Aorta (tissue), 5 donors: ENCODE data around the gene CCDC61. TPM values are rescaled to one million over a fixed set of nuclear protein-coding genes. Genes with fewer than 3 reads are reported as not detected.

Source experiments
- ATAC-seq: fragments of 200-7000 bp; cut with Tn5 transposase; one replicate; pipeline ENCODE4 v1.9.1; 2022; ENCODE audit warnings: moderate library complexity; ENCODE audit not compliant: low FRiP score
- DNase-seq, 2 donors: peaks; one replicate each; pipeline ENCODE4 v3.0.0-alpha.2; 2020
- H3K27ac ChIP-seq, 2 donors: one replicate each; pipeline ENCODE4 v1.5.1; 2013; ENCODE audit warnings: low read length in 2 of 2, mild to moderate bottlenecking in 2 of 2, moderate library complexity in 2 of 2, control low read depth in 1 of 2, inconsistent platforms in 1 of 2, low read depth in 1 of 2
- H3K27me3 ChIP-seq, 2 donors: one replicate each; pipeline ENCODE4 v1.6.1; 2013; ENCODE audit warnings: control low read depth in 1 of 2, low read length in 1 of 2, mild to moderate bottlenecking in 1 of 2, moderate library complexity in 1 of 2; ENCODE audit not compliant: insufficient read depth in 2 of 2, control insufficient read depth in 1 of 2
- H3K36me3 ChIP-seq, 2 donors: one replicate each; pipeline ENCODE4 v1.6.1; 2013; ENCODE audit warnings: control low read depth in 1 of 2, low read length in 1 of 2, mild to moderate bottlenecking in 1 of 2; ENCODE audit not compliant: insufficient read depth in 2 of 2, control insufficient read depth in 1 of 2
- H3K4me1 ChIP-seq, 2 donors: one replicate each; pipeline ENCODE4 v1.6.1; 2013; ENCODE audit warnings: low read length in 2 of 2, control low read depth in 1 of 2, mild to moderate bottlenecking in 1 of 2, moderate library complexity in 1 of 2; ENCODE audit not compliant: insufficient read depth in 2 of 2, control insufficient read depth in 1 of 2
- H3K4me3 ChIP-seq, 2 donors: one replicate each; pipeline ENCODE4 v1.5.1; 2013; ENCODE audit warnings: low read length in 2 of 2, control low read depth in 1 of 2, mild to moderate bottlenecking in 1 of 2
- H3K9me3 ChIP-seq: one replicate; pipeline ENCODE4 v1.6.1; 2013; ENCODE audit warnings: mild to moderate bottlenecking, low read length; ENCODE audit not compliant: control insufficient read depth
- WGBS, 2 donors: extraction: QIAGEN DNeasy Blood & Tissue Kit; methylation state at CpG; one replicate each; pipeline ENCODE4 v1.1.7; 2013; 5-methylcytosine and 5-hydroxymethylcytosine counted together
- intact Hi-C, 2 donors: fragments of 100-400 bp; cut with DNase I; formaldehyde crosslinking; loops; one replicate each; pipeline versions ENCODE4 v1.14.2 to v1.15.0; 2022
- long read RNA-seq, 2 donors: library from polyadenylated mRNA; unstranded; transcript quantifications; one replicate each; pipeline ENCODE4 v2.0.0, GENCODE V29; 2020 to 2021
- polyA plus RNA-seq, 2 donors: library from polyadenylated mRNA; stranded (reverse); fragments of 200-250 nt; gene quantifications; one replicate each; pipeline ENCODE4 v1.2.3, GENCODE V29; 2013
- total RNA-seq, 2 donors: library from RNA; stranded (reverse); fragmentation: NEBNext Ultra II Directional; extraction: Animal tissue kit (Norgen Biotek cat#: 25700); gene quantifications; one replicate each; pipeline ENCODE4 v1.2.1, GENCODE V29; 2021
- donor health status: healthy with polysubstance abuse.
- donor health status: Bipolar disorder and iron deficiency.
- donor health status: DM: no; HTN: no; CAD: no.
- donor health status: DM: no; HTN: no; CAD: no.
- donor health status: DM: yes; HTN: yes; CAD: no.

CCDC61 gene
- total RNA-seq, result 10 to 100 TPM; 11.7 to 24.0 TPM
- 10 to 100 TPM in 1 of 2 donors, under 1 TPM in 1; 0.50 to 19.4 TPM for polyA plus RNA-seq
- long read RNA-seq, donor 1, partial matches to known transcripts, result 1 of 1 reads
- long read RNA-seq, donor 1, other reads (novel, unspliced or antisense), result 0 of 1 reads
- long read RNA-seq, donor 2, transcript CCDC61-204 (14 exons, 1,817 nt), result major isoform, 5 of 11 reads
- long read RNA-seq, donor 2, partial matches to known transcripts, result 4 of 11 reads
- long read RNA-seq, donor 2, other reads (novel, unspliced or antisense), result 2 of 11 reads

- peak; percentile 96 for DNase-seq
- Histone ChIP-seq H3K4me3 (peak within 1 kb of the TSS; percentile 41 to 66), H3K9me3 (no peaks in the 10 kb centered on the region), H3K27me3 (no peaks in the 10 kb centered on the region), H3K4me1 (no peaks in the 10 kb centered on the region), H3K27ac (peak within 1 kb of the TSS in 1 of 2 donors; percentile 59), H3K36me3 (no peaks in the 10 kb centered on the region)
- intact Hi-C loops, result no loop called here
- peak; percentile 99 for ATAC-seq
- WGBS, 2 donors, result 0% methylated on average over 34 of the region's 34 CpGs
Observed at GRCh38 chr19:45994998-45995714, at the start of gene CCDC61. Gene CCDC61, plus strand, starts transcription at chr19:45995467. Its CDS starts 7,552 bp downstream, at chr19:46003019.

- 92% methylated on average over 1 of the region's 1 CpG for WGBS, 2 donors
- intact Hi-C loops, result no loop called here
Observed at GRCh38 chr19:45947926-45948325, 47.3 kb upstream of the CCDC61 start.

GRCh38 chr19:45952341-45952685 is 43.0 kb upstream of the CCDC61 start:
- H3K4me1 ChIP-seq, result no peaks in the 10 kb centered on the region
- no peak for ATAC-seq
- intact Hi-C loops, result no loop called here

More at GRCh38 chr19:45947926-45948325, 47.3 kb upstream of the CCDC61 start:
- ATAC-seq (no peak), DNase-seq (no peak)
- H3K4me3 ChIP-seq, result no peak overlapping the region
- H3K27me3 ChIP-seq, result no peaks in the 10 kb centered on the region
- no peaks in the 10 kb centered on the region for H3K36me3 ChIP-seq
- H3K4me1 ChIP-seq, result no peaks in the 10 kb centered on the region
- H3K27ac ChIP-seq, result no peak overlapping the region
- H3K9me3 ChIP-seq, result no peaks in the 10 kb centered on the region

GRCh38 chr19:45952686-45953505 is 42.4 kb upstream of the CCDC61 start:
- ATAC-seq (no peak), DNase-seq (peak; percentile 60 to 86)
- H3K4me3 ChIP-seq, result no peak overlapping the region
- intact Hi-C loops, result no loop called here
- H3K9me3 ChIP-seq, result no peaks in the 10 kb centered on the region
- no peaks in the 10 kb centered on the region for H3K27me3 ChIP-seq
- no peaks in the 10 kb centered on the region for H3K36me3 ChIP-seq
- WGBS, 2 donors, result 2 to 3% methylated on average over 42 to 43 of the region's 43 CpGs
- no peak overlapping the region for H3K27ac ChIP-seq
- no peaks in the 10 kb centered on the region for H3K4me1 ChIP-seq

More at GRCh38 chr19:45952341-45952685, 43.0 kb upstream of the CCDC61 start:
- WGBS, 2 donors, result 37 to 39% methylated on average over 8 of the region's 8 CpGs
- H3K27me3 ChIP-seq, result no peaks in the 10 kb centered on the region
- H3K36me3 ChIP-seq, result no peaks in the 10 kb centered on the region
- H3K4me3 ChIP-seq, result no peak overlapping the region
- no peak for DNase-seq
- H3K27ac ChIP-seq, result no peak overlapping the region
- no peaks in the 10 kb centered on the region for H3K9me3 ChIP-seq

- ATAC-seq (no peak), DNase-seq (no peak)
- H3K27ac ChIP-seq, result no peak overlapping the region
- no peaks in the 10 kb centered on the region for H3K27me3 ChIP-seq
- H3K4me1 ChIP-seq, result no peaks in the 10 kb centered on the region
- no peaks in the 10 kb centered on the region for H3K36me3 ChIP-seq
- WGBS, 2 donors, result 88 to 94% methylated on average over 8 of the region's 8 CpGs
- no peak overlapping the region for H3K4me3 ChIP-seq
- intact Hi-C loops, result no loop called here
- no peaks in the 10 kb centered on the region for H3K9me3 ChIP-seq
Observed at GRCh38 chr19:45953676-45954075, 41.6 kb upstream of the CCDC61 start.

GRCh38 chr19:45954156-45954555 is 41.1 kb upstream of the CCDC61 start:
- intact Hi-C loops, result no loop called here
- no peak overlapping the region for H3K4me3 ChIP-seq
- H3K36me3 ChIP-seq, result no peaks in the 10 kb centered on the region
- H3K9me3 ChIP-seq, result no peaks in the 10 kb centered on the region
- no peak for DNase-seq
- H3K4me1 ChIP-seq, result no peaks in the 10 kb centered on the region
- H3K27ac ChIP-seq, result no peak overlapping the region
- ATAC-seq, result no peak
- H3K27me3 ChIP-seq, result no peaks in the 10 kb centered on the region
- 19 to 27% methylated on average over 9 of the region's 9 CpGs for WGBS, 2 donors

- Histone ChIP-seq H3K4me3 (no peak overlapping the region), H3K27me3 (no peaks in the 10 kb centered on the region), H3K36me3 (no peaks in the 10 kb centered on the region), H3K27ac (no peak overlapping the region), H3K9me3 (no peaks in the 10 kb centered on the region), H3K4me1 (no peaks in the 10 kb centered on the region)
- 46 to 51% methylated on average over 13 of the region's 13 CpGs for WGBS, 2 donors
- DNase-seq (peak in 1 of 2 donors; percentile 52), ATAC-seq (peak; percentile 74)
- intact Hi-C loops, result no loop called here
Observed at GRCh38 chr19:45955905-45956608, 39.2 kb upstream of the CCDC61 start.

- 84 to 89% methylated on average over 6 of the region's 6 CpGs for WGBS, 2 donors
- Histone ChIP-seq H3K27me3 (no peaks in the 10 kb centered on the region), H3K27ac (no peak overlapping the region), H3K4me3 (no peak overlapping the region), H3K4me1 (no peaks in the 10 kb centered on the region), H3K36me3 (no peaks in the 10 kb centered on the region), H3K9me3 (no peaks in the 10 kb centered on the region)
- intact Hi-C loops, result no loop called here
- no peak for DNase-seq
- ATAC-seq, result no peak
Observed at GRCh38 chr19:45958320-45958719, 36.9 kb upstream of the CCDC61 start.
